EH (cell line): ENCODE results near the gene KAT2B.
"Not testable (repeated sequence)": the region's sequence is repeated elsewhere in the genome, so short reads cannot be mapped to it uniquely, and the experiment has no call there.

Experiments
- DNase-seq: peaks from one replicate; pipeline ENCODE4 v3.0.0-alpha.2; 2015; ENCODE audit warnings: low read depth

The KAT2B gene

GRCh38 chr3:20041197-20041780, 1.0 kb downstream of the KAT2B start:
- peak; percentile 77 for DNase-seq

- DNase-seq: no peak
These were observed 2.1 kb downstream of the KAT2B start for GRCh38 chr3:20042331-20042730.

GRCh38 chr3:20043396-20043795, 3.1 kb downstream of the KAT2B start:
- peak; percentile 43 for DNase-seq

GRCh38 chr3:20043825-20044224, 3.6 kb downstream of the KAT2B start:
- no peak for DNase-seq

- not testable (repeated sequence) for DNase-seq
These were observed 4.9 kb downstream of the KAT2B start for GRCh38 chr3:20045141-20045540.

GRCh38 chr3:20046556-20046955, 6.3 kb downstream of the KAT2B start:
- DNase-seq: no peak

- DNase-seq: no peak
These were observed 7.1 kb downstream of the KAT2B start for GRCh38 chr3:20047341-20047779.

- DNase-seq: peak; percentile 24
These were observed 8.0 kb downstream of the KAT2B start for GRCh38 chr3:20047976-20048883.

GRCh38 chr3:20051123-20051806, 11.0 kb downstream of the KAT2B start:
- no peak for DNase-seq

GRCh38 chr3:20052851-20053250, 12.6 kb downstream of the KAT2B start:
- no peak for DNase-seq

- DNase-seq: peak; percentile 70
These were observed 14.3 kb downstream of the KAT2B start for GRCh38 chr3:20054549-20054987.

GRCh38 chr3:20055020-20055775, 15.0 kb downstream of the KAT2B start:
- DNase-seq: no peak

GRCh38 chr3:20055842-20056241, 15.6 kb downstream of the KAT2B start:
- no peak for DNase-seq

- DNase-seq: peak; percentile 74
These were observed 16.7 kb downstream of the KAT2B start for GRCh38 chr3:20056725-20057611.

- DNase-seq: no peak
These were observed 17.4 kb downstream of the KAT2B start for GRCh38 chr3:20057612-20058180.

GRCh38 chr3:20059929-20060328, 19.7 kb downstream of the KAT2B start:
- no peak for DNase-seq

- peak; percentile 29 for DNase-seq
These were observed 20.9 kb downstream of the KAT2B start for GRCh38 chr3:20060974-20061685.

- DNase-seq: no peak
These were observed 22.8 kb downstream of the KAT2B start for GRCh38 chr3:20062996-20063395.

- DNase-seq: no peak
These were observed 24.1 kb downstream of the KAT2B start for GRCh38 chr3:20064387-20064786.
